Panc1 (cell line): ENCODE results near the gene CRTAC1. TPM values are rescaled to one million over a fixed set of nuclear protein-coding genes. Genes with fewer than 3 reads are reported as not detected.

ENCODE experiments used
- ATAC-seq: fragments of 200-7000 bp; cut with Tn5 transposase; 2 replicates; pipeline ENCODE4 v1.9.1; 2020; ENCODE audit warnings: mild to moderate bottlenecking, moderate library complexity
- BruUV-seq: library from RNA; stranded (reverse); fragments of 400-500 nt; replicated peaks from 2 replicates; lab custom pipeline; 2021; lab: Mats Ljungman, UMichigan
- CTCF ChIA-PET: fragments of 300-600 bp; sonication (Branson Sonifier 250); formaldehyde crosslinking; loops from one replicate; lab custom pipeline; 2022; ENCODE audit warnings: antibody characterized with exemption; lab: Charles Lee
- POLR2A ChIA-PET: fragments of 300-600 bp; sonication (Branson Sonifier 250); formaldehyde crosslinking; loops from one replicate; lab custom pipeline; 2022; ENCODE audit warnings: antibody characterized with exemption; lab: Charles Lee
- DNase-seq: peaks from one replicate; pipeline ENCODE4 v3.0.0-alpha.2; 2010; ENCODE audit warnings: low read depth, low spot score
- H3K27ac ChIP-seq: 2 replicates; pipeline ENCODE4 v1.5.1; 2011; ENCODE audit warnings: mild to moderate bottlenecking, low read length, inconsistent platforms
- H3K27me3 ChIP-seq: fragments of 200-500 bp; sonication (Bioruptor generic); 2 replicates; pipeline ENCODE4 v1.6.0; 2014; ENCODE audit warnings: low read length, inconsistent platforms; ENCODE audit not compliant: control insufficient read depth, insufficient read depth
- H3K36me3 ChIP-seq: fragments of 200-500 bp; sonication (Bioruptor generic); 2 replicates; pipeline ENCODE4 v1.5.1; 2014; ENCODE audit warnings: inconsistent platforms, mild to moderate bottlenecking, low read length, moderate library complexity; ENCODE audit not compliant: control insufficient read depth, insufficient read depth
- H3K4me1 ChIP-seq: 2 replicates; pipeline ENCODE4 v1.5.1; 2011; ENCODE audit warnings: inconsistent platforms, mild to moderate bottlenecking, low read length, moderate library complexity; ENCODE audit not compliant: control insufficient read depth, insufficient read depth
- H3K4me3 ChIP-seq, 2 experiments: 2 replicates each; pipeline ENCODE4 v1.5.1; 2011 to 2012; ENCODE audit warnings: low read depth in 2 of 2, low read length in 2 of 2, mild to moderate bottlenecking in 2 of 2, inconsistent platforms in 1 of 2, moderate library complexity in 1 of 2
- H3K9me3 ChIP-seq: fragments of 200-500 bp; sonication (Bioruptor generic); 2 replicates; pipeline ENCODE4 v1.5.1; 2014; ENCODE audit warnings: low read depth, mild to moderate bottlenecking, inconsistent platforms, low read length, moderate library complexity; ENCODE audit not compliant: control insufficient read depth, insufficient read depth
- POLR2AphosphoS5 ChIP-seq: IDR thresholded peaks from 2 replicates; pipeline ENCODE4 v1.6.1; 2012; ENCODE audit warnings: mild to moderate bottlenecking, low read depth, low read length, moderate library complexity
- SIN3A ChIP-seq: IDR thresholded peaks from 2 replicates; pipeline ENCODE4 v1.6.1; 2012; ENCODE audit warnings: low read depth, mild to moderate bottlenecking, low read length, moderate library complexity, borderline replicate concordance; ENCODE audit not compliant: insufficient read depth
- TCF7L2 ChIP-seq: IDR thresholded peaks from 2 replicates; pipeline ENCODE4 v1.6.1; 2011; ENCODE audit warnings: mild to moderate bottlenecking, low read depth, low read length, inconsistent platforms
- in situ Hi-C: cut with HindIII; loops from 2 replicates; pipeline ENCODE4 v1.10.0; 2016; ENCODE audit warnings: low sequenced_read_pairs, low pct_unique_long_range_greater_than_20kb
- intact Hi-C: fragments of 100-400 bp; cut with micrococcal nuclease; formaldehyde crosslinking; loops from one replicate; pipeline ENCODE4 v1.10.0; 2022; ENCODE audit not compliant: unreplicated experiment
- total RNA-seq: library from RNA; stranded (reverse); gene quantifications from one replicate; pipeline ENCODE4 v1.2.1, GENCODE V29; 2021; ENCODE audit not compliant: unreplicated experiment
- TF ChIP-seq, protein P1 (sequence below), 2 experiments: IDR thresholded peaks; 2 replicates each; pipeline ENCODE4 v1.6.1; 2011 to 2012; ENCODE audit warnings: low read depth in 2 of 2, control low read depth in 1 of 2, low read length in 1 of 2, mild to moderate bottlenecking in 1 of 2, moderate library complexity in 1 of 2; ENCODE audit not compliant: insufficient read depth in 1 of 2
- TF ChIP-seq, protein P2 (sequence below): fragments of 450-650 bp; IDR thresholded peaks from 2 replicates; pipeline ENCODE4 v1.5.1; 2017; ENCODE audit warnings: mild to moderate bottlenecking

CRTAC1 gene
- total RNA-seq, 1 experiment from 2014 or later, result 0.23 TPM

DNA sequence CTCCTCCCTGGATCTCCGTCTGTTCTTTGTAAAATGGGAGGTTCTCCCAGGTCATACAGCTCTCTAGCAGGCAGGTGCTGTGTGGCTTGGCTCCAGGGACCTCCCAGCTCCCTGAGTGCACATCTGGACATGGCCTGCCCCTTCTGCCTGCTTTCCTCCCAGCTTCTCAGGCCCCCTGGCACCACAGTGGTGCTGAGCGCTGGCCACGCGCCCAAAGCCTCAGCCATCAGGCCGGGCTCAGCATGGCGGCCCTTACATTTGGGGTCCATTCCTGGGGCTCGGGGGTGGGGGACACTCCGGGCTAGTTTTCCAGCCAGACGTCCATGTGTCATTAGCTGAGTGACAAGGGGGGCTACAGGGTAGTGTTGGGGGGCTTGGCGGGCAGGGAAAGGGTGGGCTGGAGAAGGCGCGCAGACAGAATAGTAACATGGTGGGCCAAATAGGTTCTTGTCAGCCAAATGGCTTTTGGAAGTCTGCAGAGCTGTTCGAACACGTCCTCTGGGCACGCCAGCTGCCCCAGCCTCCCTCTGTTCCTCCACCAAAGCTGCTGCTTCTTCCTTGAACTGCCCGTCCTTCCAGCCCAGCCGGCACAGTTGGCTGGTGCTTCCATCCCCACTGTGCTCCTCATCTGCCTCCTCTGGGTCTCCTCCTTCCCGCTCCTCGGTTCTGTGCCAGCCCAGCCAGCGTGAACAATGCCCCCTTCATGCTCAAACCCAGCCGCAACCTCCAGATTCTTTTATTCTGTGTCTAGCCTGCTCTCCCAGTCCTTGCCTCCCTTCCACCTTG lies 114.9 kb downstream of the CRTAC1 start:
- DNase-seq (no peak), ATAC-seq (no peak)
- Histone ChIP-seq H3K27me3 (peaks cover 14% of the 10 kb centered on the region), H3K4me3 (no peak overlapping the region), H3K27ac (no peak overlapping the region), H3K4me1 (peaks cover 3% of the 10 kb centered on the region; the same call in 1 of the 2 replicates), H3K9me3 (no peaks in the 10 kb centered on the region), H3K36me3 (no peaks in the 10 kb centered on the region)
- in situ Hi-C loops, result no loop called here
- ChIA-PET POLR2A (no interaction called here), CTCF (interaction anchor here (0.8 to 1.9 kb wide), 6 partner anchors 11 to 255 kb away, joined by 3 to 53 read pairs (median 4); no protein-coding TSS in a partner anchor)
- TF ChIP-seq TCF7L2 (no peak), SIN3A (no peak), POLR2AphosphoS5 (no peak)
- TF ChIP-seq, protein P1, sequence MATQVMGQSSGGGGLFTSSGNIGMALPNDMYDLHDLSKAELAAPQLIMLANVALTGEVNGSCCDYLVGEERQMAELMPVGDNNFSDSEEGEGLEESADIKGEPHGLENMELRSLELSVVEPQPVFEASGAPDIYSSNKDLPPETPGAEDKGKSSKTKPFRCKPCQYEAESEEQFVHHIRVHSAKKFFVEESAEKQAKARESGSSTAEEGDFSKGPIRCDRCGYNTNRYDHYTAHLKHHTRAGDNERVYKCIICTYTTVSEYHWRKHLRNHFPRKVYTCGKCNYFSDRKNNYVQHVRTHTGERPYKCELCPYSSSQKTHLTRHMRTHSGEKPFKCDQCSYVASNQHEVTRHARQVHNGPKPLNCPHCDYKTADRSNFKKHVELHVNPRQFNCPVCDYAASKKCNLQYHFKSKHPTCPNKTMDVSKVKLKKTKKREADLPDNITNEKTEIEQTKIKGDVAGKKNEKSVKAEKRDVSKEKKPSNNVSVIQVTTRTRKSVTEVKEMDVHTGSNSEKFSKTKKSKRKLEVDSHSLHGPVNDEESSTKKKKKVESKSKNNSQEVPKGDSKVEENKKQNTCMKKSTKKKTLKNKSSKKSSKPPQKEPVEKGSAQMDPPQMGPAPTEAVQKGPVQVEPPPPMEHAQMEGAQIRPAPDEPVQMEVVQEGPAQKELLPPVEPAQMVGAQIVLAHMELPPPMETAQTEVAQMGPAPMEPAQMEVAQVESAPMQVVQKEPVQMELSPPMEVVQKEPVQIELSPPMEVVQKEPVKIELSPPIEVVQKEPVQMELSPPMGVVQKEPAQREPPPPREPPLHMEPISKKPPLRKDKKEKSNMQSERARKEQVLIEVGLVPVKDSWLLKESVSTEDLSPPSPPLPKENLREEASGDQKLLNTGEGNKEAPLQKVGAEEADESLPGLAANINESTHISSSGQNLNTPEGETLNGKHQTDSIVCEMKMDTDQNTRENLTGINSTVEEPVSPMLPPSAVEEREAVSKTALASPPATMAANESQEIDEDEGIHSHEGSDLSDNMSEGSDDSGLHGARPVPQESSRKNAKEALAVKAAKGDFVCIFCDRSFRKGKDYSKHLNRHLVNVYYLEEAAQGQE (IDR thresholded peaks at IDR 0.05; ENCODE audit: insufficient read depth in 1 of 2, low read depth in 2 of 2, low read length in 1 of 2), result no peak
- TF ChIP-seq, protein P2, sequence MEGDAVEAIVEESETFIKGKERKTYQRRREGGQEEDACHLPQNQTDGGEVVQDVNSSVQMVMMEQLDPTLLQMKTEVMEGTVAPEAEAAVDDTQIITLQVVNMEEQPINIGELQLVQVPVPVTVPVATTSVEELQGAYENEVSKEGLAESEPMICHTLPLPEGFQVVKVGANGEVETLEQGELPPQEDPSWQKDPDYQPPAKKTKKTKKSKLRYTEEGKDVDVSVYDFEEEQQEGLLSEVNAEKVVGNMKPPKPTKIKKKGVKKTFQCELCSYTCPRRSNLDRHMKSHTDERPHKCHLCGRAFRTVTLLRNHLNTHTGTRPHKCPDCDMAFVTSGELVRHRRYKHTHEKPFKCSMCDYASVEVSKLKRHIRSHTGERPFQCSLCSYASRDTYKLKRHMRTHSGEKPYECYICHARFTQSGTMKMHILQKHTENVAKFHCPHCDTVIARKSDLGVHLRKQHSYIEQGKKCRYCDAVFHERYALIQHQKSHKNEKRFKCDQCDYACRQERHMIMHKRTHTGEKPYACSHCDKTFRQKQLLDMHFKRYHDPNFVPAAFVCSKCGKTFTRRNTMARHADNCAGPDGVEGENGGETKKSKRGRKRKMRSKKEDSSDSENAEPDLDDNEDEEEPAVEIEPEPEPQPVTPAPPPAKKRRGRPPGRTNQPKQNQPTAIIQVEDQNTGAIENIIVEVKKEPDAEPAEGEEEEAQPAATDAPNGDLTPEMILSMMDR, result no peak
- BruUV-seq, result no TSS peak
- intact Hi-C loops, result loop anchor here (10.0 kb wide), 1 partner anchor 389 kb away; no protein-coding TSS in a partner anchor

DNA sequence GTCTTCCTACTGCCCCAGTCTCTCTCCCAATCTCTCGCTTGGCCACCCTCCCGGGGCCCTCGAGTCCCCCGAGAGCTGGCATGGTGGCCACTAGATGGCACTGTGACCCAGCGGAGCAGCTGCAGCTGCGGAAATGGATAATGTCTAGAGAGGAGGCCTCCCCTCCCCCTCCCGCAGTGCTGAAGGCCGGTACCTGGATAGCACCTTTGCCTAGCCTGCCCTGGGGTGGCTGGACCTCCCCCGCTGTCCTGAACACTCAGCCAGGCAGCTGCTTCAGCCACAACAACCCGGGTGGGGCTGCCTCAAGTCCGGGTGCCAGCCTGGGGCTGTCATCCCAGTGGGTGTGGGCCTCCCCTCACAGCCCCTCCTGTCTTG lies 115.6 kb downstream of the CRTAC1 start:
- Histone ChIP-seq H3K36me3 (no peaks in the 10 kb centered on the region), H3K27ac (no peak overlapping the region), H3K4me1 (peaks cover 3% of the 10 kb centered on the region; the same call in 1 of the 2 replicates), H3K4me3 (no peak overlapping the region), H3K9me3 (no peaks in the 10 kb centered on the region), H3K27me3 (peaks cover 12% of the 10 kb centered on the region)
- in situ Hi-C loops (no loop called here), intact Hi-C loops (loop anchor here (1.0 to 10.0 kb wide), 3 partner anchors 126 to 390 kb away; no protein-coding TSS in a partner anchor)
- TF ChIP-seq TCF7L2, result no peak
- TF ChIP-seq, protein P2, result peak; percentile 99
- TF ChIP-seq, protein P1 (IDR thresholded peaks at IDR 0.05; ENCODE audit: insufficient read depth in 1 of 2, low read depth in 2 of 2, low read length in 1 of 2), result 0 out of 4 replicates have a peak, but pooled peaks of 1 of the 2 experiments have one; percentile 53
- TF ChIP-seq POLR2AphosphoS5, result no peak
- ChIA-PET CTCF (interaction anchor here (0.8 to 1.9 kb wide), 6 partner anchors 10 to 256 kb away, joined by 3 to 53 read pairs (median 4); no protein-coding TSS in a partner anchor), POLR2A (no interaction called here)
- no TSS peak for BruUV-seq
- DNase-seq (peak; percentile 35), ATAC-seq (peak; percentile 93)
